ENCODE measurements around the gene COL3A1. TPM values are rescaled to one million over a fixed set of nuclear protein-coding genes. Genes with fewer than 3 reads are reported as not detected.

The COL3A1 gene
- total and polyA plus RNA-seq, 2 experiments from 2014 or later: 155 to 159 TPM

- Histone ChIP-seq H3K27ac (no peak overlapping the region), H3K9me3 (ENCODE audit: low read depth) (no peaks in the 10 kb centered on the region), H3K4me3 (no peak overlapping the region), H3K27me3 (no peaks in the 10 kb centered on the region), H3K4me1 (ENCODE audit: low read depth) (no peaks in the 10 kb centered on the region), H3K36me3 (no peaks in the 10 kb centered on the region)
- TF ChIP-seq CTCF (IDR thresholded peaks at IDR 0.05; ENCODE audit: low read depth, low read length): no peak
- no peak for DNase-seq (ENCODE audit: low read depth in 1 of 2, low spot score in 1 of 2)
These were observed 29.7 kb upstream of the COL3A1 start for GRCh38 chr2:188944442-188944841.

DNA sequence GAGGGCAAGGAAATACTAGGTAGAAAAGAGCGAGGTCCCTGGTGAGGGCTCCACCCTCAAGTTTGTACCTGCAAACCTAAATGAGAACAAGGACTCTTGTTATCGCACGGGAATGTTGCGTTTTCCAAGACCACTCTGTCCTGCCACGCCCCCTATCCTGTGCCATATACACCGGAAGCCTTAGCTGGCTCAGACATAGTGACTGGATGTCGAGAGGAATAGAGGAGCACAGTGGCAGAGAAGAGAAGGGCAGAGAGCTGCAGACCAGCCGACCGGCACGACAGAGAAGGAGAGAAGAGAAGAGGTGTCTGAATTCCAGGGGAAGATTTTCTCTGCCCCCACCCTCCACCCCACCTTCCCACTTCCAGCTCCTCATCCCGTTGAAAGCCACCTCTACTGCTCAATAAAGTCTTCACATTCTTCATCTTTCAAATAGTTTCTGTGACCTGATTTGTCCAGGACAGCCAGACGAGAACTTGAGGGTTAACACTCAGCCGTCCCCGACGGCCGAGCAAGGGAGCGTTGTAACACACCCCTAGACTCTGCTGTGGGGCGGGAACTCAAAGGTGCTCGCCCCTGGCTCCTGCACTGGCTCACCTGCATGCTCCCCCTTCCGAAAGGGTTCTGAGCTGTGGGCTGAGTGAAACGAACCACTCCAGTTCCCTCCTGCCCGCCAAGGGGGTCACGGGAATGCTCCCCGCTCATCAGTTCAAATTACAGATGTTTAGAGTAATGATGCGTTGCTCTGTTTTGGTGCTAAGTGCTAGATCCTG is 24.9 kb upstream of the COL3A1 start:
- no peak for DNase-seq (ENCODE audit: low read depth in 1 of 2, low spot score in 1 of 2)
- Histone ChIP-seq H3K36me3 (no peaks in the 10 kb centered on the region), H3K27me3 (no peaks in the 10 kb centered on the region), H3K4me1 (ENCODE audit: low read depth) (no peaks in the 10 kb centered on the region), H3K4me3 (no peak overlapping the region), H3K27ac (no peak overlapping the region), H3K9me3 (ENCODE audit: low read depth) (no peaks in the 10 kb centered on the region)
- no peak for TF ChIP-seq CTCF (IDR thresholded peaks at IDR 0.05; ENCODE audit: low read depth, low read length)

- H3K27ac ChIP-seq: no peak overlapping the region
- H3K27me3 ChIP-seq: no peaks in the 10 kb centered on the region
- TF ChIP-seq CTCF (IDR thresholded peaks at IDR 0.05; ENCODE audit: low read depth, low read length): no peak
- no peaks in the 10 kb centered on the region for H3K4me1 ChIP-seq (ENCODE audit: low read depth)
- no peaks in the 10 kb centered on the region for H3K9me3 ChIP-seq (ENCODE audit: low read depth)
- H3K4me3 ChIP-seq: no peak overlapping the region
- no peak for DNase-seq (ENCODE audit: low read depth in 1 of 2, low spot score in 1 of 2)
- H3K36me3 ChIP-seq: no peaks in the 10 kb centered on the region
These were observed 21.3 kb upstream of the COL3A1 start for GRCh38 chr2:188952901-188953300.

DNA sequence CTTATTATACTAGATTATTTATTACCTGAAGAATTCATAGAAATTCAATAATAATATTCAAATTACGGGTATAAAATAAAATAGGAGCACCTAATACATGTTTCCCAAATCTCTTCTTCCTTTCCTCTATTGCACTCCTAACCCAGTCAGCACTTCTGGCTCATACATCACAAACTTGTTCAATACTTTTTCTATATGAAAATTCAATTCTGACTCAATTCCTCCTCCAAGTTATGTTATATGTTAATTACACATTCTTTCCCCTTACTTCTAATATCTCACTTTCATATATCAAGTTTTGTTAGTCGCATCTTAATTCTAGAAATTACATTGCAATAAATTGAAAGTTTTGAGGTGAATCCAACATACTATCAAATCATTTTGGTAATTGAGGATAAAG is 17.9 kb upstream of the COL3A1 start:
- DNase-seq (ENCODE audit: low read depth in 1 of 2, low spot score in 1 of 2): no peak
- no peak for TF ChIP-seq CTCF (IDR thresholded peaks at IDR 0.05; ENCODE audit: low read depth, low read length)
- no peaks in the 10 kb centered on the region for H3K36me3 ChIP-seq
- H3K4me1 ChIP-seq (ENCODE audit: low read depth): no peaks in the 10 kb centered on the region
- H3K9me3 ChIP-seq (ENCODE audit: low read depth): no peaks in the 10 kb centered on the region
- no peak overlapping the region for H3K27ac ChIP-seq
- no peak overlapping the region for H3K4me3 ChIP-seq
- H3K27me3 ChIP-seq: no peaks in the 10 kb centered on the region

GRCh38 chr2:188956961-188957360 is 17.2 kb upstream of the COL3A1 start:
- DNase-seq (ENCODE audit: low read depth in 1 of 2, low spot score in 1 of 2): no peak
- H3K27ac ChIP-seq: no peak overlapping the region
- H3K9me3 ChIP-seq (ENCODE audit: low read depth): no peaks in the 10 kb centered on the region
- H3K36me3 ChIP-seq: no peaks in the 10 kb centered on the region
- H3K4me1 ChIP-seq (ENCODE audit: low read depth): no peaks in the 10 kb centered on the region
- TF ChIP-seq CTCF (IDR thresholded peaks at IDR 0.05; ENCODE audit: low read depth, low read length): no peak
- H3K27me3 ChIP-seq: no peaks in the 10 kb centered on the region
- H3K4me3 ChIP-seq: no peak overlapping the region
